ENCODE measurements around the gene LRRC15. TPM values are rescaled to one million over a fixed set of nuclear protein-coding genes. Genes with fewer than 3 reads are reported as not detected.

Gene LRRC15
- polyA plus RNA-seq, 3 donors, result not detected

GRCh38 chr3:194379651-194380050 is 10.1 kb upstream of the LRRC15 start:
- no peaks in the 10 kb centered on the region for H3K36me3 Mint-ChIP-seq
- no peaks in the 10 kb centered on the region for H3K9me3 Mint-ChIP-seq
- H4K20me1 ChIP-seq (ENCODE audit: insufficient read depth, low read length), result no peaks in the 10 kb centered on the region
- H3K27ac Mint-ChIP-seq, result no peak overlapping the region
- H3K4me3 Mint-ChIP-seq, result no peak overlapping the region
- H3K36me3 ChIP-seq (replicated peaks in 1 of 2; ENCODE audit: control insufficient read depth in 1 of 2, insufficient read depth in 2 of 2, low read length in 2 of 2), result no peaks in the 10 kb centered on the region
- intact Hi-C loops (cut with micrococcal nuclease), result no loop called here
- peaks cover 18 to 28% (median 24%) of the 10 kb centered on the region in 3 donors for H3K27me3 Mint-ChIP-seq (ENCODE audit: low read depth in 3 of 3)
- no peak overlapping the region for H3K4me3 ChIP-seq (replicated peaks in 1 of 3; ENCODE audit: low read depth in 2 of 3, low read length in 3 of 3)
- H3K9ac ChIP-seq (ENCODE audit: insufficient read depth, low read length, poor library complexity, severe bottlenecking), result no peak overlapping the region
- no peaks in the 10 kb centered on the region for H3K4me1 ChIP-seq (ENCODE audit: control insufficient read depth in 1 of 2, insufficient read depth in 2 of 2, low read length in 2 of 2)
- H3K79me2 ChIP-seq (ENCODE audit: insufficient read depth, low read length), result no peaks in the 10 kb centered on the region
- no peaks in the 10 kb centered on the region for H3K4me1 Mint-ChIP-seq
- DNase-seq, result no peak
- no peak overlapping the region for H2AFZ ChIP-seq (ENCODE audit: insufficient read depth, low read depth, low read length, poor library complexity, severe bottlenecking)
- no peaks in the 10 kb centered on the region for H3K9me3 ChIP-seq (replicated peaks in 1 of 2; ENCODE audit: control insufficient read depth in 1 of 2, insufficient read depth in 1 of 2, low read length in 2 of 2)
- no peak overlapping the region for H3K4me2 ChIP-seq (replicated peaks; ENCODE audit: extremely low read depth, low read length, poor library complexity, severe bottlenecking)
- H3K27ac ChIP-seq (ENCODE audit: low read depth in 1 of 2, low read length in 2 of 2), result no peak overlapping the region
- no peak for TF ChIP-seq CTCF (IDR thresholded peaks at IDR 0.05)
- 93% methylated on average over 8 of the region's 9 CpGs for WGBS (ENCODE audit: insufficient coverage)
- peaks cover 0 to 2% of the 10 kb centered on the region in 2 donors for H3K27me3 ChIP-seq (ENCODE audit: control insufficient read depth in 2 of 2, insufficient read depth in 2 of 2, low read length in 2 of 2)

GRCh38 chr3:194379231-194379630 is 9.7 kb upstream of the LRRC15 start:
- Histone ChIP-seq H3K36me3 (replicated peaks in 1 of 2; ENCODE audit: control insufficient read depth in 1 of 2, insufficient read depth in 2 of 2, low read length in 2 of 2) (no peaks in the 10 kb centered on the region), H3K9me3 (replicated peaks in 1 of 2; ENCODE audit: control insufficient read depth in 1 of 2, insufficient read depth in 1 of 2, low read length in 2 of 2) (no peaks in the 10 kb centered on the region), H3K27ac (ENCODE audit: low read depth in 1 of 2, low read length in 2 of 2) (no peak overlapping the region), H2AFZ (ENCODE audit: insufficient read depth, low read depth, low read length, poor library complexity, severe bottlenecking) (no peak overlapping the region), H3K4me2 (replicated peaks; ENCODE audit: extremely low read depth, low read length, poor library complexity, severe bottlenecking) (no peak overlapping the region), H3K9ac (ENCODE audit: insufficient read depth, low read length, poor library complexity, severe bottlenecking) (no peak overlapping the region), H3K4me1 (ENCODE audit: control insufficient read depth in 1 of 2, insufficient read depth in 2 of 2, low read length in 2 of 2) (no peaks in the 10 kb centered on the region), H3K79me2 (ENCODE audit: insufficient read depth, low read length) (no peaks in the 10 kb centered on the region), H3K4me3 (replicated peaks in 1 of 3; ENCODE audit: low read depth in 2 of 3, low read length in 3 of 3) (no peak overlapping the region), H3K27me3 (ENCODE audit: control insufficient read depth in 2 of 2, insufficient read depth in 2 of 2, low read length in 2 of 2) (peaks cover 0 to 2% of the 10 kb centered on the region in 2 donors), H4K20me1 (ENCODE audit: insufficient read depth, low read length) (no peaks in the 10 kb centered on the region)
- TF ChIP-seq CTCF (IDR thresholded peaks at IDR 0.05), result no peak
- Mint-ChIP-seq H3K9me3 (no peaks in the 10 kb centered on the region), H3K27me3 (ENCODE audit: low read depth in 3 of 3) (peaks cover 18 to 27% (median 24%) of the 10 kb centered on the region in 3 donors), H3K27ac (no peak overlapping the region), H3K36me3 (no peaks in the 10 kb centered on the region), H3K4me3 (no peak overlapping the region), H3K4me1 (no peaks in the 10 kb centered on the region)
- intact Hi-C loops (cut with micrococcal nuclease), result no loop called here
- no peak for DNase-seq
- 100% methylated on average over 4 of the region's 6 CpGs for WGBS (ENCODE audit: insufficient coverage)

Measured in CD14-positive monocyte (primary cell).